COLO668 (cell line): ENCODE data around the gene LRPAP1.

Experiments
- DNase-seq: peaks from one replicate; lab custom pipeline; 2025; ENCODE audit not compliant: unreplicated experiment; lab: John Stamatoyannopoulos, UW

The LRPAP1 gene

DNA sequence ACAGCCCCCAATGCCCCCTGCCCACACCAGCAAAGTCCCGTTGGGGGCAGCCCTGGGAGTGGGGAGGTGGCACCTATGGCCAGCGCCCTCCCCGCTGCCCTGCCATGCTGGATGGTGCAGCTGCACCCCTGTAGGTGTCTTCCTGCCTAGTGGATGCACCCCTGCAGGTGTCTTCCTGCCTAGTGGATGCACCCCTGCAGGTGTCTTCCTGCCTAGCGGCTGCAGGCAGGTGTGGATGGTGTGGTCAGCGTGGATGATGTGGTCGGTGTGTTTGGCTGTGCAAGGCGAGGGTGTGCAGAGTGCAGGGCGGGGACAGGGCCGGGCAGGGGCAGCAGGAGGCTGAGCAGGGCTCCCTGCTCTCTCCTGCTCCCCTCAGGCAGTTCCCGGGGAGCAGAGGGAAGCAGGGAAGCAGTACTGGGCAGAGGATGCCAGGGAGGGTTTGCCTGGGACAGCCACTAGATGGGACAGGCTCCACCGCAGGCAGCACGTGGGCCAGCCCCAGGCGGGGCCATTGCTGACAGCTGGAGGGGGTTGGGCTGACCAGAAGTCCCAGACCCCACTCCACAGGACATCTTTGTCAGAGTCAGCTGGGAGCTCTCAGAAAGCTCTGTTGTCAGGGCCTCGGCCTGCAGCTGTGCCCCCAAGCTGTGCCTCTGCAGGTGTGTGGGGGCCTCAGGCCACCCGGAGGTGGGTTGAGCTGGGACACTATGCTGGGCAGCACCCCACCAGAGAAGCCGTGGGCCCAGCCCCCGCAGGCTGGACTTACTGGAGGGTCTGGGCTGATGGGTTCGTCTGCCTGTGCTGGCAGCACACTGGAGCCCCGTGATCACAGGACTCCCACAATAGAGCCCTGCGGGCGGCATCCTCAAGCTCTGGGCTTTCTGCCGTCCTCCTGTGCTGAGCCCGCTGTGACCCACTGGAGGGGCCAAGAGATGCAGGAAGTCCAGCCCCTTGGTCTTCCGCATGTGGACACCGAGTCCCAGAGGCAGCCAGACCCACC lies 45.4 kb downstream of the LRPAP1 start:
- peak; percentile 70 for DNase-seq

DNA sequence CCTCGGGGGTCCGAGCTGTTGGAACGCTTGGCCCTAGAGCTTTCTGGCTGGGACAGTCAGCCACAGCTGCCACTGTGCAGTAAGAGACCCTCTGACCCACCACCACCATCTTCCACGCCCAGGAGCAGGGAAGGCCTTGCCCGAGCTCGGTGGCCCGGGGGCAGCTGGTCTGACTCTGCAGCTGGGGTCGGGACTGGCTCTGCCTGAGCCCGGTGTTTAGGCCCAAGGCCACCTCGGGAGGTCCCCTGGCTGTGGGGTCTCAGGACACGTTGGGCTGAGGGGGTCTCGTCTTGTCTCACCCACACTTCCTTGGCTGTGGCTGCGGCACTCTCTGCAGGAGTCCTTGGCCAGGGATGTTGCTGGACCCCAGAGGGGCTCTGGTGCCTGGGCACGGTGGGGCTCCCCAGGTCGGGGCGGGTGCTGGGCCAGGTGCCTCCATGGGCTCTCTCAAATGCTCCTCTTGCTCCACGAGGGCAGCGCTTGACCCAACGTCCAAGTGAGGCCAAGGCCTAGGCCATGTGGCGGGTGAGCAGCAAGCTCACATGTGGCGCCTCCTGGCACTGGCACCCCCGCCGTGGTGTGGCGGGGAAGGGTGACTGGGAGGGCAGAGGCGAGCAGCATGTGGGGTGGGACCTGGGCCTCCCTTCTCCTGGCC lies 46.2 kb downstream of the LRPAP1 start:
- DNase-seq: no peak

GRCh38 chr4:3485011-3485791 lies 47.0 kb downstream of the LRPAP1 start:
- peak; percentile 76 for DNase-seq

DNA sequence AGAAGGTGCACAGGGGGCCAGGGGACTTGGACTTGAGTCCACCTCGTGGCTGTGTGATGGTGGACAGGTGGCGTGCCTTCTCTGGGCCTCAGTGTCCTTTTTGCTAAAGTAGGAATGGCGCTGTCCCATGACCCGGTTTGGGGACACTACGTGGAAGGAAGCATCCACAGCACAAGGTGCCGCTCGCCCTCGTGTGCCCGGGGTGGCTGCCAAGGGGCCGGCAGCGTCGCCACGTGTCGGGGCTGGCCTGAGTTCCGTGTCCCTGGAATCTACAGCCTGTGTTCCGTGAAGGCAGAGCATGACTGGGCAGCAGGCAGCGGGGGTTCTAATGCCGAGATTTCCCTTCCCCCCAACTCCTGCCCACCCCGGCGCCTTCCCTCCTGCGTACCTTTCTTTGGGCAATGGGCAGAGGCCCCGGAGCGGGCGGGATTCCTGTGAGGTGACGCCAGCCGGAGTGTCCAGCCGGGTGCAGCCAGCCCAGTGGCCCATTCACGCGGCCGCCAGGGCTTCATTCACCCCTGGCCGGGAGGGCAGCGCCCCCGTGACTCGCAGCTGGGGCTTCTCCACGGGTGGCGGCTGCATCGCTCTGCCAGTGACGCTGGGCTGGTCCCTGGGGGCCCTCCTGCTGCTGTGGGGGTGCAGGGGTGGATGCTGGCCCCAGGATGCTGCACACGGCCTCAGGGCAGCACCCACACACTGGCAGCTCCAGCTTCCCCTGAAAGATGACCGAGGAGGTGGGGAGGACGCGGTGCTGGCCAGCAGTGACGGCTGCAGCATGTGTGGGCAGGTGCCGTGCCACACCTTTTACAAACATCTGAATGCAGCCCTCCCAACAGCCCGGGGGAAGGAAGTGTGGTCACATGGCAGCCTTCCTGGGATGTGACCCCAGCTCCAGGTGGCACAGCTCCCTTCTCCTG lies 47.9 kb downstream of the LRPAP1 start:
- peak; percentile 87 for DNase-seq

GRCh38 chr4:3483471-3483921 lies 48.7 kb downstream of the LRPAP1 start:
- peak; percentile 15 for DNase-seq

DNA sequence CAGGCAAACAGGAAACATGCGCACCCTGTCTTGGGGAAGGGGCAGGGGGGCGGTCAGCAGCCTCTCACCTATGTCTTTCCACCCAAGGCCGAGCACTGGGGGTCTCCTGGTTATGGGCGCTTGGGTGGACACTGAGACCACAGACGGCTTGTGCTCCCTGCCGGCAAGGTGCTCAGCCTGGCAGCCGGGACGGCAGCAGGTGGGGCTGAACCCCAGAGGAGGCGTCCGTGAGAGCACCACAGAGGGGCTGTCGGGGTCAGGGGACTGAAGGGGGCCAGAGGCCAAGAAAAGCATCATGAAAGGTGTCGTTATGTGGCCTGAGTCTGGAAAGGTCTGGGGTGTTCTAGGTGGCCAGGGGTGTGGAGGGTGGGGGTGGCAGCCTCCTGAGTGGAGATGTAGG lies 49.5 kb downstream of the LRPAP1 start:
- no peak for DNase-seq

DNA sequence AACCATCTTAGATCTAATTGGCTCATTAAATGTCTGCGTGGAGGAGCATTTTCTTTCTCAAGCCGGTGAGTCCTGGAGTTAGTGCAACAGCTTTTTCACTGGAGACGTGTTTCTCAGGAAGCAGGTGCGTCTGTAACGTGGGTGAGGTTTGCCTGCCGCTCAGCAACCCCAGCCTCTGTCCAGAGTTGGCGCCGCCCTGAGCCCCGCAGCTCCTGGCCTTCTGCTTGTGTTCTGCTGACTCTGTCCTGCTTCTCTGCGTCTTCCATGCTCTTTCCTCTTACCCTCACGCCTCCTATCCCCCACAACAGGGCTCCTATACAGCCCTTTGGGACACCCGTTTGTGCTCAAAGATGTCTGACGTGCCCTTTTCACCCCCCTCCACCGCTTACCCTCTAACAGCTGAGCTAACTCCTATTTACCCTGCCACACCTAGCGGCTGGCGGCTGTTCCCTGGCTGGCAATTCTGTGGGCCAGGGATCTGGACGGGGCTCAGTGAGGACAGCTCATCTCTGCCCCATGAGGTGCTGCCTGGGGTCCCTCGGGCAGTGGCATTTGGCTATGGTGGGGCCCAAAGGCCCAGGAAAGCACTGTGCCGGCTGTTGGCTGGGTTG lies 50.3 kb downstream of the LRPAP1 start:
- DNase-seq: peak; percentile 66

GRCh38 chr4:3481113-3481531 lies 51.1 kb downstream of the LRPAP1 start:
- peak; percentile 27 for DNase-seq

- peak; percentile 68 for DNase-seq
Observed at GRCh38 chr4:3480528-3481112, 51.6 kb downstream of the LRPAP1 start.

DNA sequence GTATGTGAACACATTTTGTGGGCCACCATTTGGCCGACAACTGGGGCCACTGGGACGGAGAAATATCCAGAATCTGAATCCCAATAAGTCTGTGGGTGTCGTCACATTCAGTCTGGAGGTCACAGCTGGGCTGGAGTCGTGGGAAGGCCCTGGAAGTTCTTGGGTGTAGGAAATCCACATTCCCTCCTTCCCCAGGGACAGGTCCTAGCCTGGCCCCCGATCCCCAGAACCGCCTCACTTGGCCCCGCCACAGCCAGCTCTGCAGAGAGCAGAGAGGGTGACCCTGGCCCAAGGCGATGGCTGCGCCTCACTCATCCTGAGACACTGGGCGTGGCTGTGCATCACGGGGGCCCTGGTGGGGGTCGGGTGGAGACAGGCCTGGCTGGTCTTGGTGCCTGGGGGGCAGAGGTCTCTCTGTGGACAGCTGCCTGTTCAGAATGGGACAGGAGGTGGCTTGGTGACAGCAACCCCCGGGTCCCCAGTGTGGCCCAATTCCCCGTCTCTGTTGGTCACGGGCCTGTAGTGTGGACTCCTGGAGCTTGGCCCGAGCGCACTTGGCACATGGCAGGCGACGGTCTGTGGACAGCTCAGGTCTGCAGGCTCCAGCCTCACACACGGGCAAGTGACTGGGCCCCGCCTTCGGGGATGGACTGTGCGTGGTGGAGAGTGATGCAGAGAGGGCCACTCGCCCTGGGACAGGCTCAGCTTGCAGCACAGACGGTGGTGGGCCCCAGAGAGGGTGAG lies 52.7 kb downstream of the LRPAP1 start:
- DNase-seq: no peak

DNA sequence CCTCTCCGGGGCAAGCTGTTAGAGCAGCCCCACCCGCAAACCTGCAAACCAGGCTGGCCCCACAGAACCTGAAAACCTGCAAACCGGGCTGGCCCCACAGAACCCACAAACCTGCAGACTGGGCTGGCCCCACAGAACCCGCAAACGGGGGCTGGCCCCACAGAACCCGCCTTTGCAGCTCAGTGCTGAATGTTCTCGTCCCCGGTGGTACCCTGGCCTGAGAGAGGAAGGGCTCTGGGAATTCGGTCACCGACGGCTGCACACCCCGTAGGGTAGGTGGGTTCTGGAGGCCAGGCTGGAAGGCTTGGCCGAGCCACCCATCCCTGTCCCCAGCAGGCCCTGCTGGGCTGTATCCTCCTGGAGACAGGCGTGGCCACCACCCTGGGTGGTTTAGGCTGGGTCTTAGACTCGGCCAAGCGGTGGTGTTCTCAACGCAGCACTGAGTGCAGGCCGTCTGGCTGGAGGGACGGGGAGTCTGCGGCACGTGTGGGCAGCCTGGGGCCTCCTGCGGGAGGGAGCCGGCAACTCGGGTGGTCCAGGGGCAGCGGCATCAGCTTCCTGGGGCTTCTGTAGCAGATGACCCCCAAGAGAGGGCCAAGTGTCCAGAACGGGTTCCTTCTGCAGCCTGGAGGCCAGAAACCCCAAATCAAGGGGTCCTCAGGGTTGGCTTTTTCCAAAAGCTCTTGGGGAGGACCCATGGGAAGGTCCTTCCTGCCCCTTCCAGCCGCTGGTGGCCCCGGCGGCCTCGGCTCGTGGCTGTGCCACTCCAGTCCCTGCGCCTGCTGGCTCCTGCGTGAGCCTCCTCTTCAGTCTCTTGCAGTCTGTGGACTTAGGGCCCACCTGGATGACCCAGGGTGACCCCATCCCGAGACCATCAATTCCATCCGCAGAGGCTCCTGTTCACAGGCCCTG lies 53.5 kb downstream of the LRPAP1 start:
- DNase-seq: no peak

- DNase-seq: peak; percentile 44
Observed at GRCh38 chr4:3477750-3478430, 54.3 kb downstream of the LRPAP1 start.

DNA sequence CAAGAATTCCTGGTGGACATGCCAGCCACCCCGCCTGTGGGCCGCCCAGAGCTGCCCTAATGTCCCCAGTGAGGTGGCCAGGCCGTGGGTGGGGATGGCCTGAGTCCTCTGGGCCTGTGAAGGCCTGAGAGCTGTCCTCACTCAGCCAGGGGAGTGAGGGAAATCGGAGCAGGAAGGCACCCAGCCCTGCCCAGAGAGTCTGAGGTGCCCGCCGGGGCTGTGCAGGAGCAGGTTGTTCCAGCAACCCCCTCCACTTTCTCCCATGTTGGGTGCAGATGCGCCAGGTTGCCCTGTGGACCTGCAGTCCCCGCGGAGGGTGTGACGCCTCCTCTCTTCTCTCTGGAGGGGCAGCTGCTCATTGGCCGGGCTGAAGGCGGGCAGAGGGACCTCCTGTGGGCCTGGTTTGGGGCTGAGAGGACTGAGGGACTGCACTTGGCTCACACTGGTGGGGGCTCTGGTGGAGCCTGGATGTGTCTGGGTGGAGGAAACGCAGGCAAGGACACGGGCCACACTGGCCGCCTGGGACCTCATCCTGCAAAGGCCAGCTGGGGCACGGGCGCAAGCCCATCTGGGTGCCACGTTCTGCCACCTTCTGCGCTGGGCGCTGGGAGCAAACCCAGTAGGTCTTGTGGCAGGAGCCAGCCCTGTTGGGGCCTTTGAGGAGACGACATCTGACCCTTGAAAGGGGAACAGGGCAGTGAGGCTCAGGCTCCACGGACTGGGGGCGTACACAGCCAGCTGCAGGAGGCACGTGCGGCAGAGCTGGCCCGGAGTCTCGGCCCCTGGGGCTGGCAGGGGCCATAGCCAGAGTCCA lies 55.1 kb downstream of the LRPAP1 start:
- DNase-seq: no peak

DNA sequence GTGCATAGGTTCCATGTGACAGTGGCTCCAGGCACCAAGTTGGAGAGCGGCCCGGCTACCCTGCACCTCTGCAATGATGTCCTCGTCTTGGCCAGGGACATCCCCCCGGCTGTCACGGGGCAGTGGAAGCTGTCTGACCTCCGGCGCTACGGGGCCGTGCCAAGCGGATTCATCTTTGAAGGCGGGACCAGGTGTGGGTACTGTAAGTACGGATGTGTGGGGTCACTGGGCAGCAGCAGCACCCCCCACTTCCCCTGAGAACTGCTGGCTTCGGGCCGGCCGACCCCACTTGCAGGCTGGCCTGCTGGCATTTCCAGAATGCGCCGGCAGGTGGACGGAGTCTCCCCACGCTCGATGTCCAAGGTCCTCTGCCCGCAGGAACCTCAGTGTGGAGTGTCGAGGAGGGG lies 55.9 kb downstream of the LRPAP1 start:
- no peak for DNase-seq

DNA sequence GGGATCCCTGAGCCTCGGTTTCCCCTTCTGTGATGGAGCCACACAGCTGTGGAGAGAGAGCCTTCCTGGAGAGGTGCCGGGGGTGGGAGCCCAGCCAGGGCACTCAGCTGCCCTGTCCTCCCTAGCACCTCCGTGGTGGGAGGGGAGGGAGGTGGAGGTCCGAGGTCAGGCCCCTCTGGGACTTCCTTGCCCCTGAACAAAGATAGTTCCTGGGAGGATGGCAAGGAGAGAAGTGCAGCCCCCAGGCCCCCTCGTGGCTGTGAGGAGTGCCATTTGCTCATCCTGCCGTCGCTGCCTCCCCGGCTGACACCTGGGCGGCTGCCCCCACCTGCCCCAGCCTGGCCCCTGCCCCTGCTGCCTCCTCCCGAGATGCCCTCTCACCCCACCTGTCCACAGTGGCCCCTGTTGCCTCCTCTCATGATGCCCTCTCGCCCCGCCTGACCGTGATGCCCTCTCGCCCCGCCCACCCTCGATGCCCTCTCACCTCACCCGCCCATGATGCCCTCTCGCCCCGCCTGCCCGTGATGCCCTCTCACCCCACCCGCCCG lies 56.4 kb downstream of the LRPAP1 start:
- DNase-seq: no peak
